ENCODE results near the gene BNC2.

DNA sequence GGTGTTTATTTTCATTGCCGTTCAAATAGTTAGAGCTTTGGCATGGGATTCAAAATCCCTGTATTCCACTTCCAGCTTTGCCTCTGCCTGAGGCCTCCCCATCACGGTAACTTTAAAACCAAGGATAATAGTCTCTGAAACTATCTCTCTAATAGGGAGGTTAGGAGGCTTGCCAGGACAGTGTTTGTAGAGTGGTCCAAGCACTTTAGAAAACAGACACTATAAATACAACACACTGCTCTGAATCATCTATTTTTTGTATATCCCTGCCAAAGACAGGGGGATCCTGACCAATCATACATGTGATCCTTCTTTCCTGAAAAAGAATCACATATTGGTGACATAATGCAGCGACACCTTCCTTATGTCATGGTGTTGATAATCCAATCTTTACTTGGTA lies 326.8 kb downstream of the BNC2 start:
- TF ChIP-seq, protein P1, sequence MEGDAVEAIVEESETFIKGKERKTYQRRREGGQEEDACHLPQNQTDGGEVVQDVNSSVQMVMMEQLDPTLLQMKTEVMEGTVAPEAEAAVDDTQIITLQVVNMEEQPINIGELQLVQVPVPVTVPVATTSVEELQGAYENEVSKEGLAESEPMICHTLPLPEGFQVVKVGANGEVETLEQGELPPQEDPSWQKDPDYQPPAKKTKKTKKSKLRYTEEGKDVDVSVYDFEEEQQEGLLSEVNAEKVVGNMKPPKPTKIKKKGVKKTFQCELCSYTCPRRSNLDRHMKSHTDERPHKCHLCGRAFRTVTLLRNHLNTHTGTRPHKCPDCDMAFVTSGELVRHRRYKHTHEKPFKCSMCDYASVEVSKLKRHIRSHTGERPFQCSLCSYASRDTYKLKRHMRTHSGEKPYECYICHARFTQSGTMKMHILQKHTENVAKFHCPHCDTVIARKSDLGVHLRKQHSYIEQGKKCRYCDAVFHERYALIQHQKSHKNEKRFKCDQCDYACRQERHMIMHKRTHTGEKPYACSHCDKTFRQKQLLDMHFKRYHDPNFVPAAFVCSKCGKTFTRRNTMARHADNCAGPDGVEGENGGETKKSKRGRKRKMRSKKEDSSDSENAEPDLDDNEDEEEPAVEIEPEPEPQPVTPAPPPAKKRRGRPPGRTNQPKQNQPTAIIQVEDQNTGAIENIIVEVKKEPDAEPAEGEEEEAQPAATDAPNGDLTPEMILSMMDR (conservative IDR thresholded peaks at IDR 0.05 in 1 of 2, IDR thresholded peaks at IDR 0.05 in 1 of 2; ENCODE audit: low read depth in 1 of 2, low read length in 2 of 2), result no peak
- TF ChIP-seq EZH2 (IDR thresholded peaks at IDR 0.05; ENCODE audit: low read length, missing control alignments), result no peak

All from fibroblast of lung (primary cell).